Esophagus mucosa (tissue), 1 donor: ENCODE data around the gene OR2J1. TPM values are rescaled to one million over a fixed set of nuclear protein-coding genes. Genes with fewer than 3 reads are reported as not detected.

Source experiments
- total RNA-seq: library from RNA; stranded (reverse); gene quantifications from one replicate; pipeline ENCODE4 v1.2.4, GENCODE V29; 2023
- donor health status: DM: yes; HTN: yes; CAD: no.

OR2J1 gene
- total RNA-seq, 1 donor from 2014 or later, result not detected

Other genes starting within 250 kb of the OR2J1 start
- gene TRIM27, start 175.5 kb upstream of the OR2J1 start, total RNA-seq, result 22.0 TPM
- gene ZNF311, start 94.2 kb upstream of the OR2J1 start, total RNA-seq, result 1.1 TPM
- not detected for gene OR2W1, start 54.3 kb upstream of the OR2J1 start, total RNA-seq
- gene OR2B3, start 12.2 kb upstream of the OR2J1 start, total RNA-seq, result not detected
- gene OR2J3, start 8.6 kb downstream of the OR2J1 start, total RNA-seq, result not detected
- not detected for gene OR2J2, start 71.4 kb downstream of the OR2J1 start, total RNA-seq
- not detected for gene OR14J1, start 202.2 kb downstream of the OR2J1 start, total RNA-seq